Parathyroid adenoma (tissue), 2 donors: Measurements from ENCODE around the gene ARAP2.

Source experiments
- H2AFZ ChIP-seq: fragments of 300-600 bp; sonication (generic); one replicate; pipeline ENCODE4 v1.7.0; 2017; ENCODE audit warnings: antibody characterized with exemption, mild to moderate bottlenecking
- H3K27ac ChIP-seq: fragments of 300-600 bp; sonication (generic); one replicate; pipeline ENCODE4 v1.7.0; 2017
- H3K27me3 ChIP-seq: fragments of 300-600 bp; sonication (generic); one replicate; pipeline ENCODE4 v1.7.0; 2017; ENCODE audit warnings: low read length; ENCODE audit not compliant: control insufficient read depth, insufficient read depth
- H3K36me3 ChIP-seq: fragments of 300-600 bp; sonication (generic); one replicate; pipeline ENCODE4 v1.7.0; 2017; ENCODE audit warnings: low read length; ENCODE audit not compliant: control insufficient read depth, insufficient read depth
- H3K4me1 ChIP-seq: fragments of 300-600 bp; sonication (generic); one replicate; pipeline ENCODE4 v1.7.0; 2017; ENCODE audit warnings: control low read depth
- H3K4me2 ChIP-seq: fragments of 300-600 bp; sonication (generic); one replicate; pipeline ENCODE4 v1.7.0; 2017; ENCODE audit warnings: low read length
- H3K4me3 ChIP-seq: fragments of 300-600 bp; sonication (generic); one replicate; pipeline ENCODE4 v1.7.0; 2017; ENCODE audit warnings: low read depth, low read length
- H3K79me2 ChIP-seq: fragments of 300-600 bp; sonication (generic); one replicate; pipeline ENCODE4 v1.7.0; 2017; ENCODE audit warnings: control low read depth
- H3K9ac ChIP-seq: fragments of 300-600 bp; sonication (generic); one replicate; pipeline ENCODE4 v1.7.0; 2017; ENCODE audit warnings: mild to moderate bottlenecking
- H3K9me3 ChIP-seq: fragments of 300-600 bp; sonication (generic); one replicate; pipeline ENCODE4 v1.7.0; 2017; ENCODE audit warnings: low read length; ENCODE audit not compliant: control insufficient read depth
- CTCF ChIP-seq: fragments of 300-600 bp; sonication (generic); IDR thresholded peaks from one replicate; pipeline ENCODE4 v1.7.0; 2017; ENCODE audit warnings: antibody characterized with exemption, mild to moderate bottlenecking
- donor health status: primary hyperparathyroidism.

Gene ARAP2

GRCh38 chr4:36196145-36196913 is 48.0 kb downstream of the ARAP2 start:
- Histone ChIP-seq H3K4me3 (no peak overlapping the region), H3K4me2 (no peak overlapping the region), H3K4me1 (no peaks in the 10 kb centered on the region), H3K36me3 (no peaks in the 10 kb centered on the region), H3K79me2 (no peaks in the 10 kb centered on the region), H3K27me3 (no peaks in the 10 kb centered on the region), H3K27ac (no peak overlapping the region), H3K9me3 (no peaks in the 10 kb centered on the region), H2AFZ (no peak overlapping the region), H3K9ac (no peak overlapping the region)
- no peak for TF ChIP-seq CTCF

GRCh38 chr4:36192922-36193321 is 51.4 kb downstream of the ARAP2 start:
- Histone ChIP-seq H3K4me2 (no peak overlapping the region), H3K27me3 (no peaks in the 10 kb centered on the region), H3K36me3 (no peaks in the 10 kb centered on the region), H3K79me2 (no peaks in the 10 kb centered on the region), H3K4me1 (no peaks in the 10 kb centered on the region), H3K4me3 (no peak overlapping the region), H3K9me3 (no peaks in the 10 kb centered on the region), H2AFZ (no peak overlapping the region), H3K27ac (no peak overlapping the region), H3K9ac (no peak overlapping the region)
- TF ChIP-seq CTCF = no peak

GRCh38 chr4:36189511-36190226 is 54.6 kb downstream of the ARAP2 start:
- Histone ChIP-seq H3K4me3 (no peak overlapping the region), H3K4me2 (no peak overlapping the region), H2AFZ (no peak overlapping the region), H3K4me1 (no peaks in the 10 kb centered on the region), H3K27ac (no peak overlapping the region), H3K9ac (no peak overlapping the region), H3K27me3 (no peaks in the 10 kb centered on the region), H3K9me3 (no peaks in the 10 kb centered on the region), H3K36me3 (no peaks in the 10 kb centered on the region), H3K79me2 (no peaks in the 10 kb centered on the region)
- TF ChIP-seq CTCF = no peak

GRCh38 chr4:36187723-36188333 is 56.5 kb downstream of the ARAP2 start:
- peak; percentile 48 for TF ChIP-seq CTCF
- no peaks in the 10 kb centered on the region for H3K27me3 ChIP-seq
- H2AFZ ChIP-seq = no peak overlapping the region
- H3K36me3 ChIP-seq = no peaks in the 10 kb centered on the region
- H3K9ac ChIP-seq = no peak overlapping the region
- H3K4me2 ChIP-seq = no peak overlapping the region
- no peak overlapping the region for H3K27ac ChIP-seq
- no peaks in the 10 kb centered on the region for H3K9me3 ChIP-seq
- no peaks in the 10 kb centered on the region for H3K79me2 ChIP-seq
- no peak overlapping the region for H3K4me3 ChIP-seq
- H3K4me1 ChIP-seq = no peaks in the 10 kb centered on the region
